Measurements from ENCODE around the gene BSPH1.

DNA sequence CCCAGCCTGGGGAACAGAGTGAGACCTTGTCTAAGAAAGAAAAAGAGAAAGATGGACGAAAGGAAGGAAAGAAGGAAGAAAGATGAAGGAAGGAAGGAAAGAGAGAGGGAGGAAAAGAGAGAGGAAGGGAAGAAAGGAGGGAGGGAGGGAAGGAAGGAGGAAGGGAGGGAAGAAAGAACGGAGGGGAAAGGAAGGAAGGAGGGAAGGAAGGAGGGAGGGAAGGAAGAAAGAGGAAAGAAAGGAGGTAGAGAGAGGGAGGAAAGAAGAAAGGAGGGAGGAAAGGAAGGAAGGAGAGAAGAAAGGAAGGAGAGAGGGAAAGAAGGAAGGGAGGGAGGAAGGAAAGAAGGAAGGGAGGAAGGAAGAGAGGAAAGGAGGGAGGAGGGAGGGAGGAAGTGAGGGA, 31.0 kb upstream of the BSPH1 start:
- TF ChIP-seq EZH2 (IDR thresholded peaks at IDR 0.05) (no peak), POLR2AphosphoS5 (IDR thresholded peaks at IDR 0.05; ENCODE audit: borderline replicate concordance, low read depth, low read length) (no peak)
